DMS53 (cell line): ENCODE measurements around the gene ANXA4.
A peak's percentile ranks its signal among the peaks of the same experiment; 100 is the strongest.
"Not testable (repeated sequence)": the region's sequence is repeated elsewhere in the genome, so short reads cannot be mapped to it uniquely, and the experiment has no call there.

Source experiments
- DNase-seq: peaks from one replicate; lab custom pipeline; 2025; lab: John Stamatoyannopoulos, UW

The ANXA4 gene

GRCh38 chr2:69810550-69810949 lies 68.6 kb downstream of the ANXA4 start:
- no peak for DNase-seq

- no peak for DNase-seq
Measured at GRCh38 chr2:69811018-69811417, 69.1 kb downstream of the ANXA4 start.

GRCh38 chr2:69811591-69811990 lies 69.7 kb downstream of the ANXA4 start:
- DNase-seq: peak; percentile 85

GRCh38 chr2:69815717-69816116 lies 73.8 kb downstream of the ANXA4 start:
- DNase-seq: no peak

- DNase-seq: peak; percentile 93
Measured at GRCh38 chr2:69816923-69817542, 75.1 kb downstream of the ANXA4 start.

- no peak for DNase-seq
Measured at GRCh38 chr2:69817729-69818501, 76.0 kb downstream of the ANXA4 start.

GRCh38 chr2:69827796-69828540 lies 86.0 kb downstream of the ANXA4 start:
- no peak for DNase-seq

GRCh38 chr2:69828938-69829255 lies 87.0 kb downstream of the ANXA4 start:
- DNase-seq: no peak

GRCh38 chr2:69829256-69830044 lies 87.5 kb downstream of the ANXA4 start, which contains the start of gene GMCL1:
GMCL1 (plus strand) TSS chr2:69829660; CDS start chr2:69829893, 233 bp downstream.
- peak; percentile 98 for DNase-seq

- DNase-seq: peak; percentile 73
Measured at GRCh38 chr2:69830045-69830905, 88.3 kb downstream of the ANXA4 start.

- DNase-seq: not testable (repeated sequence)
Measured at GRCh38 chr2:69830906-69831241, 88.9 kb downstream of the ANXA4 start.

GRCh38 chr2:69831354-69831905 lies 89.5 kb downstream of the ANXA4 start:
- DNase-seq: no peak

GRCh38 chr2:69833752-69834151 lies 91.8 kb downstream of the ANXA4 start:
- peak; percentile 41 for DNase-seq

- DNase-seq: no peak
Measured at GRCh38 chr2:69835666-69836065, 93.7 kb downstream of the ANXA4 start.

- no peak for DNase-seq
Measured at GRCh38 chr2:69836316-69836715, 94.4 kb downstream of the ANXA4 start.

- no peak for DNase-seq
Measured at GRCh38 chr2:69837533-69837932, 95.6 kb downstream of the ANXA4 start.

GRCh38 chr2:69843993-69844392 lies 102.1 kb downstream of the ANXA4 start:
- no peak for DNase-seq

- DNase-seq: no peak
Measured at GRCh38 chr2:69844560-69844959, 102.6 kb downstream of the ANXA4 start.

GRCh38 chr2:69846182-69847067 lies 104.5 kb downstream of the ANXA4 start:
- no peak for DNase-seq
